SK-N-MC (cell line): ENCODE data around the gene CEP85.

Experiments
- EZH2 ChIP-seq: fragments of 200-600 bp; sonication (generic); IDR thresholded peaks from one replicate; pipeline ENCODE4 v1.6.1; 2017; ENCODE audit warnings: antibody characterized with exemption
- POLR2AphosphoS5 ChIP-seq: IDR thresholded peaks from 2 replicates; pipeline ENCODE4 v1.6.1; 2012; ENCODE audit warnings: mild to moderate bottlenecking, low read depth, low read length, borderline replicate concordance

- TF ChIP-seq EZH2 (no peak), POLR2AphosphoS5 (no peak)
Measured at GRCh38 chr1:26269198-26269550, 35.2 kb downstream of the CEP85 start.
